ENCODE data around the gene CCL28.

- TF ChIP-seq POLR2AphosphoS5 (IDR thresholded peaks at IDR 0.05; ENCODE audit: low read depth) (no peak), EZH2 (IDR thresholded peaks at IDR 0.05; ENCODE audit: low read depth, unreplicated experiment) (no peak), CTCF (conservative IDR thresholded peaks at IDR 0.05; ENCODE audit: low read depth in 2 of 2) (no peak), EZH2phosphoT487 (IDR thresholded peaks at IDR 0.05; ENCODE audit: unreplicated experiment) (no peak), REST (IDR thresholded peaks at IDR 0.05; ENCODE audit: unreplicated experiment) (no peak), NANOG (IDR thresholded peaks at IDR 0.05; ENCODE audit: borderline replicate concordance) (no peak), JUNB (IDR thresholded peaks at IDR 0.05; ENCODE audit: unreplicated experiment) (no peak), ZNF331 (CRISPR knock-in tag; IDR thresholded peaks at IDR 0.05; ENCODE audit: low read depth) (no peak), CREB1 (CRISPR knock-in tag; IDR thresholded peaks at IDR 0.05; ENCODE audit: low read depth) (no peak), ZNF114 (CRISPR knock-in tag; IDR thresholded peaks at IDR 0.05) (no peak), ETS1 (IDR thresholded peaks at IDR 0.05) (no peak)
Observed at GRCh38 chr5:43335681-43336080, 76.5 kb downstream of the CCL28 start.
